GM11168 (cell line): ENCODE measurements around the gene TMPRSS5.

Experiments
- in situ Hi-C: fragments of 300-500 bp; cut with MboI; formaldehyde crosslinking; loops from one replicate; pipeline ENCODE4 v1.12.0; 2022; ENCODE audit warnings: low sequenced_read_pairs; ENCODE audit not compliant: unreplicated experiment

The TMPRSS5 gene

GRCh38 chr11:113698515-113698914 lies 7.6 kb downstream of the TMPRSS5 start:
- in situ Hi-C loops = no loop called here

GRCh38 chr11:113697756-113698407 lies 8.2 kb downstream of the TMPRSS5 start:
- in situ Hi-C loops = no loop called here

- in situ Hi-C loops = no loop called here
Measured at GRCh38 chr11:113697111-113697510, 9.0 kb downstream of the TMPRSS5 start.

- in situ Hi-C loops = no loop called here
Measured at GRCh38 chr11:113695207-113695606, 10.9 kb downstream of the TMPRSS5 start.

- in situ Hi-C loops = no loop called here
Measured at GRCh38 chr11:113694390-113694789, 11.7 kb downstream of the TMPRSS5 start.

- in situ Hi-C loops = no loop called here
Measured at GRCh38 chr11:113693030-113693429, 13.1 kb downstream of the TMPRSS5 start.

GRCh38 chr11:113690619-113691569 lies 15.2 kb downstream of the TMPRSS5 start:
- in situ Hi-C loops = no loop called here

GRCh38 chr11:113689768-113690618 lies 16.1 kb downstream of the TMPRSS5 start:
- in situ Hi-C loops = no loop called here

- in situ Hi-C loops = no loop called here
Measured at GRCh38 chr11:113685654-113686359, 20.3 kb downstream of the TMPRSS5 start.

GRCh38 chr11:113684496-113684895 lies 21.6 kb downstream of the TMPRSS5 start:
- in situ Hi-C loops = no loop called here

GRCh38 chr11:113683481-113684046 lies 22.5 kb downstream of the TMPRSS5 start:
- in situ Hi-C loops = no loop called here

GRCh38 chr11:113681711-113682413 lies 24.2 kb downstream of the TMPRSS5 start:
- in situ Hi-C loops = no loop called here

GRCh38 chr11:113681282-113681681 lies 24.8 kb downstream of the TMPRSS5 start:
- in situ Hi-C loops = no loop called here

- in situ Hi-C loops = no loop called here
Measured at GRCh38 chr11:113677685-113678084, 28.4 kb downstream of the TMPRSS5 start.

- in situ Hi-C loops = no loop called here
Measured at GRCh38 chr11:113675565-113675964, 30.5 kb downstream of the TMPRSS5 start.

GRCh38 chr11:113675003-113675561 lies 31.0 kb downstream of the TMPRSS5 start:
- in situ Hi-C loops = no loop called here

- in situ Hi-C loops = no loop called here
Measured at GRCh38 chr11:113674397-113674685, 31.8 kb downstream of the TMPRSS5 start.

- in situ Hi-C loops = no loop called here
Measured at GRCh38 chr11:113673550-113674396, 32.3 kb downstream of the TMPRSS5 start.
